Endothelial cell of umbilical vein (primary cell): ENCODE measurements around the gene KCNN1. TPM values are rescaled to one million over a fixed set of nuclear protein-coding genes. Genes with fewer than 3 reads are reported as not detected.

Experiments
- BruUV-seq: library from RNA; stranded (reverse); fragments of 400-500 nt; replicated peaks from 2 replicates; lab custom pipeline; 2021; lab: Mats Ljungman, UMichigan
- CTCF ChIA-PET: fragments of 300-600, 350-600 bp; sonication (Branson Sonifier 250); formaldehyde crosslinking; loops from one replicate; lab custom pipeline; 2021; ENCODE audit warnings: antibody characterized with exemption, inconsistent platforms; lab: Charles Lee
- POLR2A ChIA-PET: fragments of 300-600, 350-600 bp; sonication (Branson Sonifier 250); formaldehyde crosslinking; loops from one replicate; lab custom pipeline; 2021; ENCODE audit warnings: antibody characterized with exemption, inconsistent platforms; lab: Charles Lee
- DNase-seq: peaks from one replicate; pipeline ENCODE4 v3.0.0-alpha.2; 2011; ENCODE audit warnings: low read depth, low spot score
- FAIRE-seq: peaks from 2 replicates; lab custom pipeline; 2011; peaks lifted over from hg19 to GRCh38; lab: Jason Lieb, UNC
- H2AFZ ChIP-seq: 2 replicates; pipeline ENCODE4 v1.6.0; 2012; ENCODE audit warnings: low read depth, low read length, control low read depth, inconsistent platforms
- H3K27ac ChIP-seq: 2 replicates; pipeline ENCODE4 v1.5.1; 2011; ENCODE audit warnings: low read depth, mild to moderate bottlenecking, control low read depth, low read length, moderate library complexity; ENCODE audit not compliant: insufficient read depth
- H3K27me3 ChIP-seq, 2 experiments: 2 replicates each; pipeline versions ENCODE4 v1.6.0 to v1.6.1; 2011; ENCODE audit warnings: low read length in 2 of 2, mixed read lengths in 1 of 2; ENCODE audit not compliant: control insufficient read depth in 2 of 2, insufficient read depth in 2 of 2
- H3K36me3 ChIP-seq, 2 experiments: 2 replicates in 1 of 2; 3 replicates in 1 of 2; pipeline ENCODE4 v1.5.1; 2011; ENCODE audit warnings: low read length in 2 of 2, mild to moderate bottlenecking in 1 of 2, moderate library complexity in 1 of 2; ENCODE audit not compliant: control insufficient read depth in 2 of 2, insufficient read depth in 2 of 2; ENCODE audit errors: extremely low read depth in 1 of 2
- H3K4me1 ChIP-seq: 3 replicates; pipeline ENCODE4 v1.5.1; 2011; ENCODE audit warnings: mild to moderate bottlenecking, low read length; ENCODE audit not compliant: control insufficient read depth, insufficient read depth; ENCODE audit errors: extremely low read depth
- H3K4me2 ChIP-seq: 2 replicates; pipeline ENCODE4 v1.6.1; 2011; ENCODE audit warnings: low read length, control low read depth, mixed read lengths; ENCODE audit not compliant: insufficient read depth
- H3K4me3 ChIP-seq, 3 experiments: fragments of 200-600 bp in 1 of 3; sonication (generic), shearing (Covaris generic) in 1 of 3; replicated peaks in 1 of 3; 2 replicates each; pipeline ENCODE4 v1.5.1; 2011 to 2016; ENCODE audit warnings: control low read depth in 3 of 3, low read length in 3 of 3, mild to moderate bottlenecking in 2 of 3, inconsistent platforms in 1 of 3, low read depth in 1 of 3, moderate library complexity in 1 of 3; ENCODE audit not compliant: insufficient read depth in 1 of 3
- H3K79me2 ChIP-seq: 2 replicates; pipeline ENCODE4 v1.6.0; 2012; ENCODE audit warnings: low read length, inconsistent platforms; ENCODE audit not compliant: control insufficient read depth, insufficient read depth
- H3K9ac ChIP-seq: replicated peaks from 2 replicates; pipeline ENCODE3; 2011; ENCODE audit warnings: low read length, control low read depth; ENCODE audit not compliant: insufficient read depth; ENCODE audit errors: extremely low read depth
- H3K9me1 ChIP-seq: replicated peaks from 3 replicates; pipeline ENCODE4 v1.6.0; 2011; ENCODE audit warnings: mild to moderate bottlenecking, low read length; ENCODE audit not compliant: control insufficient read depth, insufficient read depth; ENCODE audit errors: extremely low read depth
- H3K9me3 ChIP-seq: replicated peaks from 2 replicates; pipeline ENCODE4 v1.5.1; 2012; ENCODE audit warnings: low read length, inconsistent platforms; ENCODE audit not compliant: control insufficient read depth, insufficient read depth
- H4K20me1 ChIP-seq: replicated peaks from 2 replicates; pipeline ENCODE3; 2011; ENCODE audit warnings: mild to moderate bottlenecking, low read length; ENCODE audit not compliant: control insufficient read depth, insufficient read depth; ENCODE audit errors: extremely low read depth
- EZH2 ChIP-seq: IDR thresholded peaks from 2 replicates; pipeline ENCODE4 v1.6.1; 2012; ENCODE audit warnings: borderline replicate concordance, low read depth, mild to moderate bottlenecking, moderate library complexity, low read length, inconsistent platforms; ENCODE audit not compliant: severe bottlenecking
- FOS ChIP-seq: IDR thresholded peaks from 2 replicates; pipeline ENCODE4 v1.6.1; 2011; ENCODE audit warnings: mild to moderate bottlenecking, low read length, moderate library complexity, borderline replicate concordance; ENCODE audit not compliant: insufficient read depth
- GATA2 ChIP-seq: IDR thresholded peaks from 2 replicates; pipeline ENCODE4 v1.7.0; 2011; ENCODE audit warnings: low read depth, mild to moderate bottlenecking, moderate library complexity, mixed read lengths, low read length; ENCODE audit not compliant: insufficient read length, insufficient read depth
- JUN ChIP-seq: IDR thresholded peaks from 2 replicates; pipeline ENCODE4 v1.6.1; 2011; ENCODE audit warnings: borderline replicate concordance, low read depth; ENCODE audit not compliant: insufficient read length, insufficient read depth
- MYC ChIP-seq: IDR thresholded peaks from one replicate; pipeline ENCODE4 v1.6.1; 2011; ENCODE audit warnings: mild to moderate bottlenecking, low read depth, low read length
- POLR2A ChIP-seq: IDR thresholded peaks from 2 replicates; pipeline ENCODE4 v1.6.1; 2012; ENCODE audit warnings: low read depth, mild to moderate bottlenecking, control low read depth, low read length
- POLR2AphosphoS5 ChIP-seq: IDR thresholded peaks from 2 replicates; pipeline ENCODE4 v1.6.1; 2012; ENCODE audit warnings: low read depth, mild to moderate bottlenecking, control low read depth, low read length, moderate library complexity; ENCODE audit not compliant: insufficient read depth
- dilution Hi-C: fragments of 300-500 bp; cut with MboI; formaldehyde crosslinking; loops from one replicate; pipeline ENCODE4 v1.15.0; 2019; ENCODE audit warnings: low sequenced_read_pairs; ENCODE audit not compliant: extremely low pct_ligation_motif_present
- intact Hi-C: fragments of 100-400 bp; cut with micrococcal nuclease; formaldehyde crosslinking; loops from one replicate; pipeline ENCODE4 v1.10.0; 2022
- polyA plus RNA-seq, 4 experiments: library from polyadenylated mRNA; depleted of rRNA in 3 of 4; stranded (reverse) in 3 of 4; unstranded in 1 of 4; fragments of >200 nt; gene quantifications; 2 replicates each; pipeline versions ENCODE4 v1.2.1 to v1.2.3, GENCODE V29; 2011 to 2012; ENCODE audit warnings: missing spikeins in 1 of 4
- total RNA-seq: library from RNA; stranded (reverse); gene quantifications from 2 replicates; pipeline ENCODE4 v1.2.3, GENCODE V29; 2021
- TF ChIP-seq, protein P1 (sequence below): IDR thresholded peaks from 2 replicates; pipeline ENCODE4 v1.6.1; 2011; ENCODE audit not compliant: insufficient read depth, insufficient read length
- TF ChIP-seq, protein P2 (sequence below), 2 donors: IDR thresholded peaks; 1 replicate in 1 of 2; 2 replicates in 1 of 2; pipeline ENCODE4 v1.5.1; 2011; ENCODE audit warnings: low read length in 2 of 2, mild to moderate bottlenecking in 2 of 2, moderate library complexity in 2 of 2, control low read depth in 1 of 2, inconsistent platforms in 1 of 2, low read depth in 1 of 2; ENCODE audit not compliant: insufficient read depth in 1 of 2; ENCODE audit errors: extremely low read depth in 1 of 2

The KCNN1 gene
- total and polyA plus RNA-seq, 2 donors (not counting 3 experiments of a cell fraction or from before 2014, with no cell fraction given), result 0.18 to 0.80 TPM

DNA sequence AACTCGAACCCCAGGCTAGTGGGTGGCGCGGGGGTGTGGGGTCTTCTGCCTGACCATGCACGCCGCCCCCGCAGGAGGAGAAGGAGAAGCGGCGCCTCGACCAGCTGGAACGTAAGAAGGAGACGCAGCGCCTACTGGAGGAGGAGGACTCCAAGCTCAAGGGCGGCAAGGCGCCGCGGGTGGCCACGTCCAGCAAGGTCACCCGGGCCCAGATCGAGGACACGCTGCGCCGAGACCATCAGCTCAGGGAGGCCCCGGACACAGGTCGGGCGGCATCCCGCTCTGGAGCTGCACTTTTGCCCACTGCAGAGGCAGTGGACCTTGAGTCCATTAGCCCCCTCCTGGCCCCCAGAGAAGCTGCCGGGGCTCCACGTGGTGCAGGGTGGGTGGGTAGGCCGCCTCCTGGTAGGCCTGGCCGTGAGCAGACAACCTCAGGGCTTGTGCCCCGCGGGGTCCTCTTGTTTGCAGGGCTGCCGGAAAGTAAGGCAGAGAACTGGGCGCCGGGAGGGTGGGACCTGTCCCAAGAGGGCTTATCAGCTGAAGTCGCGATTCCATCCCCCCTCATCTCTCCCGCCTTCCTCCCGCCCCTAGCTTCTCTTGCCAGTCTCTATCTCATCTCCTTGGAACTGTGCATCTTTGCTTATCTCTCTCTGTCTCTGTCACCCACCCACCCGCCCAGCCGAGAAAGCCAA, 24.2 kb upstream of the KCNN1 start:
- Histone ChIP-seq H2AFZ (no peak overlapping the region), H3K79me2 (no peaks in the 10 kb centered on the region), H3K27me3 (no peaks in the 10 kb centered on the region), H3K36me3 (peaks cover 3 to 9% of the 10 kb centered on the region in 2 experiments), H3K4me1 (peaks cover 4% of the 10 kb centered on the region), H4K20me1 (no peaks in the 10 kb centered on the region), H3K9me1 (no peaks in the 10 kb centered on the region), H3K9me3 (no peaks in the 10 kb centered on the region), H3K4me2 (no peak overlapping the region), H3K9ac (no peak overlapping the region), H3K4me3 (no peak overlapping the region), H3K27ac (no peak overlapping the region)
- dilution Hi-C loops, result no loop called here
- TF ChIP-seq EZH2, result no peak
- TF ChIP-seq, protein P1, sequence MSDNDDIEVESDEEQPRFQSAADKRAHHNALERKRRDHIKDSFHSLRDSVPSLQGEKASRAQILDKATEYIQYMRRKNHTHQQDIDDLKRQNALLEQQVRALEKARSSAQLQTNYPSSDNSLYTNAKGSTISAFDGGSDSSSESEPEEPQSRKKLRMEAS, result no peak
- TF ChIP-seq FOS, result no peak
- ChIA-PET CTCF (interaction anchor here (0.5 to 1.3 kb wide), 4 partner anchors 10 to 54 kb away, joined by 3 to 4 read pairs (median 4); partner anchors contain the start of gene CCDC124), POLR2A (no interaction called here)
- BruUV-seq, result no TSS peak
- intact Hi-C loops, result no loop called here
- DNase-seq (no peak), FAIRE-seq (no peak)

- Histone ChIP-seq H3K4me2 (no peak overlapping the region), H4K20me1 (no peaks in the 10 kb centered on the region), H3K9me1 (no peaks in the 10 kb centered on the region), H3K4me1 (peaks cover 4% of the 10 kb centered on the region), H3K9ac (no peak overlapping the region), H3K4me3 (no peak overlapping the region), H3K9me3 (no peaks in the 10 kb centered on the region), H3K36me3 (peaks cover 3 to 9% of the 10 kb centered on the region in 2 experiments), H3K79me2 (no peaks in the 10 kb centered on the region), H3K27ac (no peak overlapping the region), H3K27me3 (peaks cover 0 to under 1% of the 10 kb centered on the region in 2 experiments), H2AFZ (no peak overlapping the region)
- POLR2A ChIA-PET, result interaction anchor here (0.5 kb wide), 1 partner anchor 122 kb away, joined by 3 read pairs; no protein-coding TSS in a partner anchor
- intact Hi-C loops, result no loop called here
- FAIRE-seq, result no peak
- CTCF ChIA-PET, result interaction anchor here (1.1 to 3.0 kb wide), 4 partner anchors 11 to 54 kb away, joined by 3 to 26 read pairs (median 4); partner anchors contain the start of gene CCDC124
- DNase-seq, result no peak
- dilution Hi-C loops, result no loop called here
- TSS peak; percentile 86 for BruUV-seq
- TF ChIP-seq JUN, result no peak
- TF ChIP-seq POLR2A, result no peak
- no peak for TF ChIP-seq GATA2
- TF ChIP-seq, protein P1, result no peak
- no peak for TF ChIP-seq POLR2AphosphoS5
- no peak for TF ChIP-seq EZH2
- TF ChIP-seq FOS, result no peak
- no peak for TF ChIP-seq MYC
- TF ChIP-seq, protein P2, sequence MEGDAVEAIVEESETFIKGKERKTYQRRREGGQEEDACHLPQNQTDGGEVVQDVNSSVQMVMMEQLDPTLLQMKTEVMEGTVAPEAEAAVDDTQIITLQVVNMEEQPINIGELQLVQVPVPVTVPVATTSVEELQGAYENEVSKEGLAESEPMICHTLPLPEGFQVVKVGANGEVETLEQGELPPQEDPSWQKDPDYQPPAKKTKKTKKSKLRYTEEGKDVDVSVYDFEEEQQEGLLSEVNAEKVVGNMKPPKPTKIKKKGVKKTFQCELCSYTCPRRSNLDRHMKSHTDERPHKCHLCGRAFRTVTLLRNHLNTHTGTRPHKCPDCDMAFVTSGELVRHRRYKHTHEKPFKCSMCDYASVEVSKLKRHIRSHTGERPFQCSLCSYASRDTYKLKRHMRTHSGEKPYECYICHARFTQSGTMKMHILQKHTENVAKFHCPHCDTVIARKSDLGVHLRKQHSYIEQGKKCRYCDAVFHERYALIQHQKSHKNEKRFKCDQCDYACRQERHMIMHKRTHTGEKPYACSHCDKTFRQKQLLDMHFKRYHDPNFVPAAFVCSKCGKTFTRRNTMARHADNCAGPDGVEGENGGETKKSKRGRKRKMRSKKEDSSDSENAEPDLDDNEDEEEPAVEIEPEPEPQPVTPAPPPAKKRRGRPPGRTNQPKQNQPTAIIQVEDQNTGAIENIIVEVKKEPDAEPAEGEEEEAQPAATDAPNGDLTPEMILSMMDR (IDR thresholded peaks at IDR 0.05; ENCODE audit: extremely low read depth in 1 of 2, insufficient read depth in 1 of 2, low read depth in 1 of 2, low read length in 2 of 2), result no peak
Observed at GRCh38 chr19:17943274-17944221, 23.4 kb upstream of the KCNN1 start.
